Measurements from ENCODE around the gene WDR37.
"Not testable (repeated sequence)": the region's sequence is repeated elsewhere in the genome, so short reads cannot be mapped to it uniquely, and the experiment has no call there.

WDR37 gene

DNA sequence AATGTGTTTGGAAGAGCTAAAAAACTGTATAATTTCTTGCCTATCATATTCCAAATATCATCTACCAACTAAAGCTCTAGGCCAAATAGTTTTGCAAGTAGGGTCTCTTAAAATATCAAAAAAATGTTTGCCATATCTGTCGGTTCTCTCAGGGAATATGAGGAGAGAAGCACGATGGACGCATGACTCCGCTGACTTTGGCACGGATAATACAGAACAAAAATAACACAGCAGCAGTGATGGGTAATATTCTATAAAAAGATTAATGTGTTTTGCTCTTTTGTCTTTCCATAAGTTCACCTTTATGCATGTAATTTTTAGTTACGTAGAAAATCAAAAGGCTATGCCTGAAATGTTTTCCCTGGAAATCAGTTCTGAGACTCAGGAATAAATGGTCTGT, 29.6 kb upstream of the WDR37 start:
- TF ChIP-seq, protein P1, sequence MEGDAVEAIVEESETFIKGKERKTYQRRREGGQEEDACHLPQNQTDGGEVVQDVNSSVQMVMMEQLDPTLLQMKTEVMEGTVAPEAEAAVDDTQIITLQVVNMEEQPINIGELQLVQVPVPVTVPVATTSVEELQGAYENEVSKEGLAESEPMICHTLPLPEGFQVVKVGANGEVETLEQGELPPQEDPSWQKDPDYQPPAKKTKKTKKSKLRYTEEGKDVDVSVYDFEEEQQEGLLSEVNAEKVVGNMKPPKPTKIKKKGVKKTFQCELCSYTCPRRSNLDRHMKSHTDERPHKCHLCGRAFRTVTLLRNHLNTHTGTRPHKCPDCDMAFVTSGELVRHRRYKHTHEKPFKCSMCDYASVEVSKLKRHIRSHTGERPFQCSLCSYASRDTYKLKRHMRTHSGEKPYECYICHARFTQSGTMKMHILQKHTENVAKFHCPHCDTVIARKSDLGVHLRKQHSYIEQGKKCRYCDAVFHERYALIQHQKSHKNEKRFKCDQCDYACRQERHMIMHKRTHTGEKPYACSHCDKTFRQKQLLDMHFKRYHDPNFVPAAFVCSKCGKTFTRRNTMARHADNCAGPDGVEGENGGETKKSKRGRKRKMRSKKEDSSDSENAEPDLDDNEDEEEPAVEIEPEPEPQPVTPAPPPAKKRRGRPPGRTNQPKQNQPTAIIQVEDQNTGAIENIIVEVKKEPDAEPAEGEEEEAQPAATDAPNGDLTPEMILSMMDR (IDR thresholded peaks at IDR 0.05; ENCODE audit: low read depth, low read length, missing control alignments): no peak
- in situ Hi-C loops (cut with HindIII; ENCODE audit: low sequenced_read_pairs): no loop called here
- DNase-seq (ENCODE audit: low read depth): no peak
- no peak overlapping the region for H3K4me3 ChIP-seq (ENCODE audit: low read depth, low read length)

DNA sequence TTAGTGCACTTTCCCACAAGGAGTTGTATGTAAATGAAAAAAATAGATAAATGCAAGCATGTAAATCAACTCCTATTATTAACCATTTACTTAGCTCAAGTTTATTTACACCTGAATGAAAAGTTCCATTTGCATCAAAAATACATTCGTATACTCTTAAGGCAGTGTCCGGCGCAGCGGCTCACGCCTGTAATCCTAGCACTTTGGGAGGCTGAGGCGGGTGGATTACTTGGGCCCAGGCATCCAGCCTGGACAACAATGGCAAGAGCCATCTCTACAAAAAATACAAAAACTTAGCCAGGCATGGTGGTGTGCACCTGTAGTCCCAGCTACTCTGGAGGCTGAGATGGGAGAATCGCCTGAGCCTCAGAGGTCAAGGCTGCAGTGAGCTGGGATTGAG, 26.3 kb upstream of the WDR37 start:
- TF ChIP-seq, protein P1 (IDR thresholded peaks at IDR 0.05; ENCODE audit: low read depth, low read length, missing control alignments): no peak
- in situ Hi-C loops (cut with HindIII; ENCODE audit: low sequenced_read_pairs): no loop called here
- no peak for DNase-seq (ENCODE audit: low read depth)
- H3K4me3 ChIP-seq (ENCODE audit: low read depth, low read length): no peak overlapping the region

DNA sequence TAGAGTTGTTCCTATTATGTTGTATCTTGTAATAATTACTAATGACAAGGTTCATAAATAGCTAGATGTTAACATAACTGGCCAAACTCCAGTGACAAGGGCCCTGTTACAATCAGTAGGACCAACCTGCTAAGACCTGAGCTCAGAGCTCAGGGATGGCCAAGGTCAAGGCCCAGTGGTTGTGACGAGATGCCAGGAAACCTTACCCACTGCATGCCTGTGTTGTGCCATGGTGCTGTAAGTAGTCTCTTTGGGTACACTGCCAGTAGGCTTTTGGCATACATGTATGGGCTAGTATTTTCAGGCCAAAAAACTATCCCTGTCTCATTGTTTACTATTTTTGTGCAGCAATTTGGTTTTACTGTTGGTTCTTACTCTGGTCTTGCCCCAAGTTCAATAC, 22.6 kb upstream of the WDR37 start:
- in situ Hi-C loops (cut with HindIII; ENCODE audit: low sequenced_read_pairs): no loop called here
- TF ChIP-seq, protein P1 (IDR thresholded peaks at IDR 0.05; ENCODE audit: low read depth, low read length, missing control alignments): no peak
- DNase-seq (ENCODE audit: low read depth): no peak
- H3K4me3 ChIP-seq (ENCODE audit: low read depth, low read length): no peak overlapping the region

DNA sequence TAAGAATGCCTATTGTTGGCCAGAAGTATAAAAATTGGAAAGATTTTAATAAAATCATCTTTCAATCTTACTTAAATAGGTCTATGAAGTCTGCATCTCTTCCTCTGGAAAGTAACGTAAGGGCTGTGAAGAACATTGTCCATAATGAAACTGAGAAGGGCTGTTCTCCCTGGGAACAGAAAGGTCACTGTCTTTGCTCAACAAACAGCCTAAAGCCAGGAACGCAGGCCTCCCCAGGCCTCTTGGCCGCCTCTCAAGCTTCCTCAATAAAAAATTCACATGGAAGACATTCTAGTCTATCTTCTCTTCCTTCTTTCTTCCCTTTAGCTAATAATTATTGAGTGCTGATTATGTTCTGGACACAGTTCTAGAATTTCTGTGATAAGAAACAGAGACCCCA, 21.4 kb upstream of the WDR37 start:
- no peak overlapping the region for H3K4me3 ChIP-seq (ENCODE audit: low read depth, low read length)
- TF ChIP-seq, protein P1 (IDR thresholded peaks at IDR 0.05; ENCODE audit: low read depth, low read length, missing control alignments): no peak
- no peak for DNase-seq (ENCODE audit: low read depth)
- in situ Hi-C loops (cut with HindIII; ENCODE audit: low sequenced_read_pairs): no loop called here

DNA sequence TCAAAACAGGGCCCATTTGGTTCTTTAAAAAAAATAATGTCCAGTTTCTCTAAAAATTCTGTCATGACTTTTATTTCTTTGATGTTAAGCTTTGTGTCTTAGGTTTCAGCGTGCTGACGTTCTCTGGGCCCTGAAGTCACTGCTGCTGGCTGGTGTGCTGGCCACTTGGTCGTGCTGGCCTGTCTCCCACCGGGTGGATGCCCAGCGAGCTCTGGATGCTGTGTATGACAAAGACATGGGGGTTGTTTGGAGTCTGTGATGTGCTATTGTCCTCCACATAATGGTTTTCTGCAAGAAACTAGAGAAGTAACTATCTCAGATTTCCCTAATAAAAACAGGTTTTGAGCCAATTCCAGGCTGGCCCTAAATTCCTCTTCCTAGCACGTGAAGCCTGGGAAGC, 21.0 kb upstream of the WDR37 start:
- in situ Hi-C loops (cut with HindIII; ENCODE audit: low sequenced_read_pairs): no loop called here
- TF ChIP-seq, protein P1 (IDR thresholded peaks at IDR 0.05; ENCODE audit: low read depth, low read length, missing control alignments): no peak
- DNase-seq (ENCODE audit: low read depth): no peak
- no peak overlapping the region for H3K4me3 ChIP-seq (ENCODE audit: low read depth, low read length)

DNA sequence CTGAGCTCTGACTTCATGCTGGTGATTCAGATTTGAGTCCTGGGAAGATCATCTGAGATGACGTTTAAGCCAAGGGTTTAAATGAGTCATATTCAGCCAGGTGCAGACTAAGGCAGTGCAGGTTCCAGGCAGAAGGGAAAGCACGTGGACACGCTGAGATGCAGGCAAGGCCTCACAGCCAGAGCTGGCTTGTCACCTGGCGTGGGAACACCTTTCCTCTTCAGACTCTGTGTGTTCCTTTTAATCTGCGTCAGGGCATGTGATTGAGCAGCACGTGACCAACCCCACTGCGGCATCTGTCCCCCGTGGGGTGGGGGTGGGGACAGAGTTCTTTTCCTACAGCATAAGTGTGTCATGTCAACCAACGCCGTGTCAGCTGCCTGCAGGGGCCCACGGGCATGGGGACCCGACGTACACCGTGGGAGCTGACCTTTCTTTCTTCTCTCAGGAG, 19.8 kb upstream of the WDR37 start:
- in situ Hi-C loops (cut with HindIII; ENCODE audit: low sequenced_read_pairs): no loop called here
- H3K4me3 ChIP-seq (ENCODE audit: low read depth, low read length): no peak overlapping the region
- DNase-seq (ENCODE audit: low read depth): no peak
- TF ChIP-seq, protein P1 (IDR thresholded peaks at IDR 0.05; ENCODE audit: low read depth, low read length, missing control alignments): no peak

DNA sequence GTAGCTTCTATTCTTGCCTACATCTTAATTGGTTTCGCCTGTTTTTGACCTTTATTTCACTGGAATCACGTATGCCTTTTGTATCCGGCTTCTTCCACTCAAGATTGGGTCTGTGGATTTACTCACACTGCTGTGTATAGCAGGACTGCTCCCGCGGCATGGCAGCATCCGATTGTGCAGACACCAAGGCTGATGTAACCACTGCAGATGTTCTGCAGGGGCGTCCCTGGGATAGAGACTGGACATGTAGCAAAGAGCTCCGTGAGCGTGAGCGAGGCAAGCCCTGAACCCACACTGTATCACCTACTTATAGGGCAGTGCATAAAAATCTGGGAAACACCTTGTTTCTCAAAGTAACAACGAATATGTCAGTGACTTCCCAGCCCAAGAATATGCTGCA, 19.1 kb upstream of the WDR37 start:
- TF ChIP-seq, protein P1 (IDR thresholded peaks at IDR 0.05; ENCODE audit: low read depth, low read length, missing control alignments): no peak
- DNase-seq (ENCODE audit: low read depth): no peak
- in situ Hi-C loops (cut with HindIII; ENCODE audit: low sequenced_read_pairs): no loop called here
- H3K4me3 ChIP-seq (ENCODE audit: low read depth, low read length): no peak overlapping the region

DNA sequence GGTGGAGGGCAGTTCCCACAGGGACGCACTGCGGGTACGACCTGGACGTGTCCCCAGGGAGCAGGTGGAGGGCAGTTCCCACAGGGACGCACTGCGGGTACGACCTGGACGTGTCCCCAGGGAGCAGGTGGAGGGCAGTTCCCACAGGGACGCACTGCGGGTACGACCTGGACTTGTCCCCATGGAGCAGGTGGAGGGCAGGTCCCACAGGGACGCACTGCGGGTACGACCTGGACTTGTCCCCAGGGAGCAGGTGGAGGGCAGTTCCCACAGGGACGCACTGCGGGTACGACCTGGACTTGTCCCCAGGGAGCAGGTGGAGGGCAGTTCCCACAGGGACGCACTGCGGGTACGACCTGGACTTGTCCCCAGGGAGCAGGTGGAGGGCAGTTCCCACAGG, 17.4 kb upstream of the WDR37 start:
- in situ Hi-C loops (cut with HindIII; ENCODE audit: low sequenced_read_pairs); DNase-seq (ENCODE audit: low read depth); H3K4me3 ChIP-seq (ENCODE audit: low read depth, low read length): not testable (repeated sequence)

All from astrocyte of the cerebellum (primary cell).